Skin of body (tissue), 2 donors: Measurements from ENCODE around the gene LHFPL2. TPM values are rescaled to one million over a fixed set of nuclear protein-coding genes. Genes with fewer than 3 reads are reported as not detected.

Source experiments
- DNase-seq: peaks from one replicate; lab custom pipeline; 2025; lab: John Stamatoyannopoulos, UW
- total RNA-seq: library from RNA; depleted of rRNA; stranded (reverse); fragments of >200 nt; gene quantifications from one replicate; pipeline ENCODE4 v1.2.3, GENCODE V29; 2014

Gene LHFPL2
- total RNA-seq, 1 donor from 2014 or later = 75.7 TPM

DNA sequence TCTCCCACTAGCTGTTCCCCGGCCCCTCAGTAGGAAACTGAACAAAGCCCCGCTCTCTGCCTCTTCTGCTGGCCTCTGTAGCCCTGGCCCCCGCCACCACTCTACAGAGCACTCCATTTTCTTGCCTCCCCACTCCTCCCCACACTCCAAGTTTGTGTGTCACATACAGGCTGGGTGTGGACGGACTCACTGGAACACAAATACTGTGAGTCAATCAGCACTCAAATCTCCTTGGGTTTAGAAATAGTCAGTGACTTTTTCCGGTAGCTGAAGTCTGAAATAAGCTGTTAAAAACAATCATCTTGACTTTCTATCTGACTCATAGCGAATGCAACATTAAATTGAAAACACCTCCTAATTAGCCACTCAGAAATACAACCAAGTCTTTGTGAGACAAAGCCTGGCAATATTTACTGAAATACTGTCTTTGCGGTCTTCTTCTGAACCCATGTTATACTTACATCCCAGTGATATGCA lies 122.5 kb downstream of the LHFPL2 start:
- no peak for DNase-seq

DNA sequence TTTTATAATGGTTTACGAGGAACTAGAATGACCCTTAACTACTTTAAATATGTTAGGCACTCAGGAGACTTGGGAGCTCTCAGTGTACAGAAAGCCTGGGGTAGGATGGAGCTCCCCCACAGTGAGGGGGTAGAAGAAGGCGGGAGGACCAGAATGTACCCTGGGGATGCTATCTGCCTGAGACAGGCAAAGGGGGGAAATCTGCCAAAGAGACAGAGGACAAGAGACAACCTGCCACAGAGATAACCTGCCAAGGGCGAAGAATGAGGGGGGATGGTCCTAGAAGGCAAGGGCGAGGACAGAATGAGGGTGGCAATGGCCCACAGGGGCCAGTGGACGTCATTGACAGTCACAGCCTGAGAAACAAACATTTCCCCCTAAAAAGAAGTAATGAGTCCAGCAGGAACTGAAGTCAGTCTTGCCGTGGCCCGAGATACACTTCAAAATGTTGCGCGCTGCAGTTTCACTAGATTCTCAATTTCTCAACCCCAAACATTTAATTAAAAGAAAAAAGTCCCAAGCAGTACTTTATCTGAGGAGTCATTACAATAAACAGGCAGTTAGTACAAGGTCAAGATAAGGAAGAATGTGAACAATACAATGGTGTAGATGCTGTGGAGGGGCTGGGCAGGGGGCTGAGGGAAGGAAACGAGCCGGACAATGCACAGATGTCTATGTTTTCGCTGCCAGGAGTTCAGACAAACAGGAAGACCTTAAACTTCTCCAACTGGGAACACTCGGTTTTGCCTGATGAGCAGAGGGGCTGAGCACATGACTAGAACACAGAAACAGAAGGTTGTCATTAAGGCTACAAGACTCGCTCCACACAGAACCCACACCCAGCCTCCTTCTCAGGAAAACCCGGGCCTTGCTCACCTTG lies 125.0 kb downstream of the LHFPL2 start:
- no peak for DNase-seq

GRCh38 chr5:78522476-78523260 lies 125.9 kb downstream of the LHFPL2 start:
- no peak for DNase-seq

DNA sequence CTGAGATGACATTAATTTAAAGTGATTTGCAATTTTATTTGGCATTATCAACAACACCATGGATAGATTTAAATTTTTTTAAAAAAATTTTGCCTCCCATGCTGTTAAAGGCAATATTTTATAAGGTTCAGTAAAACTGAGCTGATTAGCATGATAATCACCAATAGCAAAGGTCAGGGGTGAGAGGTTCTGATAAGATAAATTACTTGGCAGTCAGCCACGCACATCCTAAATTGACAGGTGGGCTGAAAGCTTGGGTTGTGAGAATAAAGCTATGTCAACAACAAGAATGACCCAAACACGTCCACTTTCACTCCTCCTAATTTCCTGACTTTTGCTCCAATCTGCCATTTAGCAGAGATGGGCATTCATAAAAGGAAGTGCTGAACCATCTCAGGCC lies 127.1 kb downstream of the LHFPL2 start:
- no peak for DNase-seq

DNA sequence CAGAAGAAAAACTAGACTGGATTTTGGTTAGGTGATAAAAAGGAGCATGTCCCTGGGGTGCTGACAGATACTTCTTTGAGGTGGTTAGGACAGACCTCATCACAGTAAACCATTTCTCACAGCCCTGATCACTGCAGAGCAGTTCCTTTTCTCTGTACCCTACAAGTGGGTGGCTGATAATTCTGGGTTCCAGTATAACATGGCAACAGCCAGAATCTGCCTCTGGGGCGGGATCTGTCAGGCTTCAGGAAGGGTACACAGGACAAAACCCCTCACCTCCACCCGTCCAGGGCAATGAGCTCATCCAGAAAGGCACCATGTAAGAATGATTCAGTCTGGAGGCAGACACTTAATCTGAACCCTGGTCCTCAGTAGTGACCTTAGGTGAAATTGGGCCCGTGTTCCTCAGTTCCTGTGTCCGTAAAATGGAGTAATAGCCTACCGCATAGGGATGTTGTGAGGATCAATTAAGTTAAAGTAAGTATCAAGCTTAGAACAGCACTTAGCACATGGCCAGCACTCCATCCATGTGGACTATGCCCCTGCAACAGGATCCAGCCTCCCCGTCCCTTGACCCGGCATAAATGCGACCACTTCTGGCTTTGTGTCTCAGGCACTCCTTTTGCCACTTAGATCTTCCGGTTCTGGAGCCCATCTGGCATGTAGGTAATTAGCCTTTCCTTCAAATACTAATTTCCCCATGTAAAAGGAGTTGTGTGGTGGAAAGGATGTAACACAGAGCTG lies 129.2 kb downstream of the LHFPL2 start:
- no peak for DNase-seq

DNA sequence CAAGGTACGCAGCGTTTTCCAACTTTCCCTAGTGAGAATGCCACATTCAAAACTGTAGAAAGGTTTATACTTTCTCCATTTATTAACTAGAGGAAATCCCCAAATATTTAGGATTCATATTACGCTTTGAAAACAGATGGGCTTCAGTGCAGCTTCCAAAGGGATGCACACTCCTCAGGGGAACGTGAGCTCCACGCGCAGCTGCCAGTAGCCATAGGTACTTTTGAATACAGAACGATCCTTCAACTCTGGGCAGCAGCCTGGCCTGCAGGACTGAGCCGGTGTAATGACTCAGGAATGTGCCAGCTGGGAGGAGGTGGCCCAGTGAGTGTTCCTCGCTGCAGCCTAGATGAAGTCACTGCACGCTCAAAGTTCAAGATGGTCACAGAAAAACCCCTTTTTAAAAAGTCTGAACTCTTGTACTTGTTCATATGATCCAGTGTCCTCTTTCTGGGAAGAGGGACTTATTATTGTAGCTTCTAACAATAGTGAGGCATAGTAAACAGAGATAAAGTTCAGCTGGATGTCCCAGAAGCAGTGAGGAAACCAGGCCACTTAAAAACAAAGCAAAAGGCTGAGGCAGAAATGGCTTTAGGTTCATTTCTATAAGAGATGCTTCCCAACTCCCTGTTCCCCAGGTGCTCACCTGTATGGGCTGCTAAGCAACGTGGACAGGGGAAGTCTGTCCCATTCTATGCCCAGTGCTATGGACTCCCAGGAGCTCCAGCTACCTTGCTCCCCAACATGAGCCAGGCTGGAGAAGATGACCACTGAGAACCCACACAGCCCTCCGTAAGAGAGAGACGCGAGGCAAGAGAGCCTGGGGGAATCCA lies 130.0 kb downstream of the LHFPL2 start:
- no peak for DNase-seq

DNA sequence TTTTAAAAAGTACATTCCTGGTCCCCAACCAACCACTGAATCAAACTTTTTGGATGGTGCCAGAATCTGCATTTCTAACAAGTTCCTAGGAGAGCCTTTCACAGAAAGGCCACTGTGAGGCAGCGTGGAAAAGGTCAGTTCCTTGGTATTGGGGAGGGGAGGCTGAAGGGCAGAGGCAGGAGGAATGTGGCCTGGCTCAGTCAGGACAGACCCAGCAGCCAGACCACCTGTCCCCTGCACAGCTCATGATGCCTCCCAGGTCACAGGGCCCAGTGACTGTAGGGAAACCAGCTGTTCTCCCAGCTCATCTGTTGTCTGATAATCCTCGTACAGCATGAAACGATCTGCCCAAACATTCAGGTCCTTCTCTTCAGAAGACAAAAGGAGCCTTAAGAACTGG lies 132.9 kb downstream of the LHFPL2 start:
- no peak for DNase-seq

DNA sequence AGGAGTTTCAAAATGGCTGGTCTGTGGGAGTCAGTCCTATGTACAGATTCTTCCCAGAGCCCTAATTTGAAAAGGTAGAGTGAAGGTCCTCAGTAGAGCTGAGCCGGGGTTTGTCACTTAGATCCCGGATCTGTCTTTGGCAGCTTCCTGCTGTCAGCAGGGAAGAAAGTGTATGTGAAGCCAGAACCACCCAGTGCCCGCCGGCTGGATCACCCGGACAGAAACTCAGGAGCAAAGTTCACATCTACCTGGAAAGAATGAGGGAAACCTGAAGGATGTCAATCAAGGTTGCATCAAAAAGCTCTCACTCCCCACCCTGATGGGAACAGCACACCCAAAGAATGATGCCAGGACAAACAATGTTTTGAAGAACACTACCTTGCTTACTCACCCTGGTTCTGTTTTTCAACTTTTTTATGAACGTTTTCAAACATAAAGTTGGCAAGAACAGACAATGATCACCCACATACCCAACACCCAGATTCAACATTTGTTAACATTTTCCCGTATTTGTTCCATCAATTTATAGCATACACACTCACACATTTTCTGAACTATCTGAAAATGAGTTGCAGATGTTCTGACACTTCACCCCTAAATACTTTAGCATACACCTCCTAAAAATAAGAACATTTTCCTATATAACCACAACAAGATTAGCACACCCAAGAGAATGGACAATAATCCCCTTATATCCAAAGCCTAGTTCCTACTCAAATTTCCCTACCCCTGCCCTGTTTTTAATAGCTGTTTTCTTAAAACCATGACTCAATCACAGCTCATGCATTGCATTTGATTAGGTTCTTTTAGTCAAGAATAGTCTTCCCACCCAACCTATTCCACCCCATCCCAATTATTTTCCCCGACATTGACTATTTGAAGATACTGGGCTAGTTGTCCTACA lies 133.9 kb downstream of the LHFPL2 start:
- peak; percentile 49 for DNase-seq

DNA sequence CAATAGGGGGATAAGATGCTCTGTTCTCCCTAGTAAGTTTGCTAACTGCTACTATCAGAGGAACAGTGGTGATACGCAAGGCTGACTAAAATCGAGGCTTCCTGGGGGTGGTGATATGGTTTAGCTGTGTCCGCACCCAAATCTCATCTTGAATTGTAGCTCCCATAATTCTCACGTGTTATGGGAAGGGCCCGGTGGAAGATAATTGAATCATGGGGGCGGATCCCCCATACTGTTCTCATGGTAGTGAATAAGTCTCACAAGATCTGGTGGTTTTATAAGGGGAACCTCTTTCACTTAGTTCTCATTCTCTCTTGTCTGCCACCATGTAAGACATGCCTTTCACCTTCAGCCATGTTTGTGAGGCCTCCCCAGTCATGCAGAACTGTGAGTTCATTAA lies 135.1 kb downstream of the LHFPL2 start:
- no peak for DNase-seq

- no peak for DNase-seq
These were observed 136.1 kb downstream of the LHFPL2 start for GRCh38 chr5:78512435-78512834.

DNA sequence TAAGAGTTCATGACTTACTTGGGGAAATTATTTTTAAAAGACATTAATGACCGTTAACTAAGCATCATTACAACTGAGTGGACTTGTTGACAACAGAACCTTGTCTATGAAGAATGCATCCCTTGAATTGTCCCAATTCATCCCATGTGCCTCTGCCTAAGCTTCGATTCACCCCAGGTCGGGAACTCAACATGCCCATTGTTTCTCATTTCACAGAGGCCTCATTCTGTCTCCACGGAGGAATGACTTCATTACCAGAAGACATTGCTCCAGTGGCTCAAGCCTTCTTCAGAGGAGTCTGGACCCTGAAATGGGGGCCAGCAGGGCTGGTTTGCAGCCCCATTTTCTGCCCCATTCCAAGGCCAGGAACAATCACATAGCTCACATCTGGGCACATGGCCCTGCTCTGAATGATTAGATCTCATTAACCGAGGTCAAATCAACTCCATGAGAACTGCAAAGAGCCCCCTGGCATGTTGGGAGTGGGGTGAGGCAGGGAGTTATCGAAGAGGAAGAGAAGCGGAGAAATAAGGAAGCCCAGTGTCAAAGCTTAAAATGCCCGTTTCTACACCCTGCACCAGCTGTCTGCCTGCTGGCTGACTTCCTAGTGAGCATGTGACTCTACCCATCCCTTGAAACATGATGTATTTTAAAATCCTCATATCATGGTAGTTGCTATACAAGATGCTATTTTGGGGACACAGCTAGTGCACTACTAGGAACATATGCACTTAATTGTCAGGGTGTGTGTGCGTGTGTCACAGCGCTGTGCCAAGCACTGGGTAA lies 137.3 kb downstream of the LHFPL2 start:
- no peak for DNase-seq

- DNase-seq = no peak
These were observed 138.4 kb downstream of the LHFPL2 start for GRCh38 chr5:78509884-78510769.

GRCh38 chr5:78509145-78509865 lies 139.3 kb downstream of the LHFPL2 start:
- DNase-seq = peak; percentile 90

DNA sequence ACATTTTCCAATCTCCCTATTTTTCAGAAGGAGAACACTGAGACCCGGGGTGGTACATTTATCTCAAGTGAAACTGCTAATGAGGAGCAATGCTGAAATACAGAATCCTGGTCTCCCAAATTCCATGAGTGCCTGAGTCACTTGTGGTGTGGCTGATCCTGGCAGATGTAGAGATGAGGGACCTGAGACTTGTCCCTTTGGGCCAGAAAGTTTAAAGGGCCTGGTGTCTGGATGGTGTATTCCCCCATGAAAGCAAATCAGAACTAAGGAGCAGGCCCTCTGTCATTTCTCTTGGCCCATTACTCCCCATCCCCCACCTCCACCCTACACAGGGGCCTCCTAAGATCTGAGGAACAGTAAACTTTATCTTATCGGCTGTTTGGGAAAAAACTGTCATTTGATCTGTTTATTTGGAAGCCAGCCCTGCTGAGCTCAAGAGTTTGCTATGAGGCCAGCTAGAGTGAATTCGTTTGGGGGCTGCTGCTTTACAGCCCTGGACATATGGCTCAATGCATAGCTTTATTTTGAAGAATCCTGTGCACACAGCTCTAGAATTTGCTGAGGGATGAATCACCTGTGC lies 140.3 kb downstream of the LHFPL2 start:
- DNase-seq = peak; percentile 40

DNA sequence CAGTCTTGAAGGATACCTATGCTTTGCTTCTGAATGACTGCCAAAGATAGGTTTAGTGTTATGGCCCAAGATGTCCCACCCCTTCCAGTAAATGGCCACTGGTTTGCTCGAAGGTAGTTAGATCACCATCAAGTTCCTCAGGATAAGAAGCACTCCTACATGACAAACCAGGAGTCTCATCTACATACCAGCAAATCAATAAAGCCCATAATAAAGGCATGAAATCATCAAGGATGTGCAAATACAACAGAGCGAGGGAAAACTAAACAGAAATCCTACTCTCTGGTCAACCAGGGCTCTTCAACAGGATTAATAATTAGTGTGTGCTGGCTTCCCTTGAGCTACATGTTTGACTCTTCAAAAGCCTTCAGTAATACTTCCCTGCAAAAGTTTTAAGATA lies 141.0 kb downstream of the LHFPL2 start:
- DNase-seq = no peak

DNA sequence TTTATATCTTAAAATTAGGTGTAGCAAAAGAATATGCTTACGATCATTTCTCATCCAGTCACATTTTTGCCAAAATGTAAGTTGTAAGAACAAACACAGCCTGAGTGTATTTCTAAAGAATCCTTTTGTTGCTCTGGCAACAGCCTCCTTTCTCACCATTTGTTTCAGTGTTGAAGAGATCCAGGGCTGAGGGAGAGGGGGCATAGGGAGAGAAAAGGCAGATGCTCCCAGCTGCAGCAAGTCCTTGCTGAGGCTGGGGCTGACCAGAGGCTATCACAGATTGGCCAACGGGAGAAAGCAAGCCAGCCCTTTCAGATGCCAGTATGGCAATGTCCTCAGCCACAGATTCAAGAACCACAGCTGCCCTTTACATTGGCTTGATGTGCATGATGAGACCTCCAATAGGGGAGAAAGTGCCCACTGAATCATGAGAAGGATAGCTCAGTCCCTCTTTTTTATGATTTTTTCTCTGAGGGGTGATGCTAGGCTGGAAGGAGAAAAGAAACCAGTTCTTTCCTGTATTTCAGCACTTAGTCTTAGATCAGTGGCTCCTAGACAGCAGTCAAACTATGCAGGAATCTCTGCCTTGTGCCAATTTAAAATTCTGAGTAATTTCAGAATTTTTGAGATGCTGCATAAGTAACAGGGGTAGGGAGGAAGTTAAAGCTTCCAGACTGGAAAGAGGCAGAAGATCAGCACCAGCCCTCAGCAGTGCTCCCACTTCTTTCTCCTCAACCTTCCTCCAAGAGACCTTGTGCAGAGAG lies 142.1 kb downstream of the LHFPL2 start:
- no peak for DNase-seq
